HCEC 1CT (cell line): ENCODE results near the gene SETD1B.
A peak's percentile ranks its signal among the peaks of the same experiment; 100 is the strongest.
"Not testable (repeated sequence)": the region's sequence is repeated elsewhere in the genome, so short reads cannot be mapped to it uniquely, and the experiment has no call there.

Source experiments
- DNase-seq: peaks from one replicate; pipeline ENCODE4 v3.0.0-alpha.2; 2017

The SETD1B gene

DNA sequence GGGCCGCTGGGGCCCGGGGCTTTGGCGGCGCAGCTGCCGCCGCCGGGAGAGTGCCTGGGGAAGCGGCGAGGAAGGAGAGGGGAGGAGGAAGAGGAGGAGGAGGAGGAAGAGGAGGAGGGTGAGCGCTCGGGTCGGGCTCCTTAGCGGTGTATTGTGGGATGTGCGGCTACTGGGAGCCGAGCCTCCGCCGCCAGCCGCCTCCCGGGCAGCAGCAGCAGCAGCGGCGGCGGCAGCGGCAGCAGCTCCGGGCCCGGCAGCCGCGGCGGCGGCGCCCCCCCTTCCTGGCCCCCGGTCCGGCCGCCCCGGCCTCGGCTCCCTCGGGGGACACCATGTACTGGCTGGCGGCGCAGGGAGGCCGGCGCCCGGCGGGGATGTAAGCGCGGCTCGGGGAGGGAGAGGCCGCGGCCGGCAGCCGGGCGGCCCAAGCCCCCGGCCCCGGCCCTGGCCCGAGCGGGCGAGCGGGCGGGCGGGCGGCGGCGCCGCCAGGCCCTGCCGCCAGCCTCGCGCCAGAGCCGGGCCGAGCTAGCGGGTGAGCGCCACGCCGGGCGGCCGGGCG, at the start of gene SETD1B:
SETD1B (plus strand) TSS at position 149 of the 556 bp plus-strand sequence. CDS start 729 bp downstream, outside the sequence.
- peak; percentile 78 for DNase-seq

DNA sequence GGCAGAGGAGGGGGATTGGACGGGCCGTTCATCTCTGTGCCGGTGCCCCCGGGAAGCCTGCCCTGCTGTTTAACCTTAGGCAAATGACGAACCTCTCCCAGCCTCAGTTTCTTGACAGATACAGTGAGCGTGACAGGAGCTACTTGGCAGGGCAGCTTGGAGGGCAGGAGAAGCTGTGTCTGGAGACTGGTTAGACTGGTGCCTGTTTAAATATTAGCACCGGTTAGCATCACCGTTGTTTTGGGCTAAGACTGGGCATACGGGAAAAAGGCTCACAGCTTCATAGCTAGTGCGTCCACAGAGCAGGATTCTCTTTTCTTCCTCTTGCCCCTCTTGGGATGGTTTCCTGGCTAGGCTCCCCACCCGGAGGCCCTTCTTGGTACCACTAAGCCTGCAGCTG, 49.0 kb upstream of the SETD1B start:
- no peak for DNase-seq

- DNase-seq, result no peak
Observed at GRCh38 chr12:121755591-121755990, 48.2 kb upstream of the SETD1B start.

DNA sequence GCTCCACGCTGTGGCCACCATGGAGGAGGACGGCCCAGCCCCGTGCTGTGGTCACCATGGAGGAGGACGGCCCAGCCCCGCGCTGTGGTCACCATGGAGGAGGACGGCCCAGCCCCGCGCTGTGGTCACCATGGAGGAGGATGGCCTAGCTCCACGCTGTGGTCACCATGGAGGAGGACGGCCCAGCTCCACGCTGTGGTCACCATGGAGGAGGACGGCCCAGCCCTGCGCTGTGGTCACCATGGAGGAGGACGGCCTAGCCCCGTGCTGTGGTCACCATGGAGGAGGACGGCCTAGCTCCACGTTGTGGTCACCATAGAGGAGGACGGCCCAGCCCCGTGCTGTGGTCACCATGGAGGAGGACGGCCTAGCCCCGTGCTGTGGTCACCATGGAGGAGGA, 45.3 kb upstream of the SETD1B start:
- DNase-seq, result not testable (repeated sequence)

DNA sequence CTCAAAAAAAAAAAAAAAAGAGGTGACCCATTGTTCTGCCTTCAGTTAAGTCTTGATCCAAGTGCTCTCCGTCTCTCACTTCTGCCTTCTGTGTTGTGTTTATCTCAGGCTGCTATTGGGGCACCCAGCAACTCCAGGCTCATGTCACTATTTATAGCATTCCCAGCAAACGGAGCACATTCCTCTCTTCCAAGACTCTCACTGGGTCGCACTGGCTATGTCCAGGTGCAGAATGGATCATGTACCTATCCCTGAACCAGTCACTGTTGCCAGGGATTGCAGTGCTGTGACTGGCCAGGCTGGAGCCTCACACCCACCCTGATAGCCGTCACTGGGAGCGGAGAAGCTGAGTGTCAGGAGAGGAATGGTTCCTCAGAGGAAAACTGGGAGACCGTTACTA, 41.5 kb upstream of the SETD1B start:
- DNase-seq, result no peak

GRCh38 chr12:121764808-121765207, 39.0 kb upstream of the SETD1B start:
- no peak for DNase-seq

DNA sequence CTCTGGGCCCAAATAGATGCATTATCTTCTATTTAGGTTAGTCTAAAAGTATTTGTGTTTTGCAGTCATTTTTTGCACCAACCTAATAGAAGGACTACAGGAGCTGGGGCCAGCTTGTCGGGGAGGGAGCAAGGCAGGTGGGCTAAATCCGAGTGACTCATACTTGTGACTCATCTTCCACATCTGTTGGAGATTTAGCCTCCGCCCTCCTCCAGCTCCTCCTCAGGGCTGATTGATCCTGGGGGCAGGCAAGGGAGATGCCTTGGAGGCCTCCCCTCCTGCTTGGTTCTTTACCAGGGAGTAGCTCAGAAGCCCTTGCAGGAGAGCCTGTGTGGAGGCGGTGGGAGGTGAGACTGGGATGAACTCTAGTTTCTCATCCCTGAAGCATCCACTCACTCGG, 38.2 kb upstream of the SETD1B start:
- peak; percentile 89 for DNase-seq

- no peak for DNase-seq
Observed at GRCh38 chr12:121766290-121767039, 37.3 kb upstream of the SETD1B start.

GRCh38 chr12:121767525-121768016, 36.2 kb upstream of the SETD1B start:
- DNase-seq, result no peak

GRCh38 chr12:121769297-121769830, 34.4 kb upstream of the SETD1B start:
- DNase-seq, result no peak

DNA sequence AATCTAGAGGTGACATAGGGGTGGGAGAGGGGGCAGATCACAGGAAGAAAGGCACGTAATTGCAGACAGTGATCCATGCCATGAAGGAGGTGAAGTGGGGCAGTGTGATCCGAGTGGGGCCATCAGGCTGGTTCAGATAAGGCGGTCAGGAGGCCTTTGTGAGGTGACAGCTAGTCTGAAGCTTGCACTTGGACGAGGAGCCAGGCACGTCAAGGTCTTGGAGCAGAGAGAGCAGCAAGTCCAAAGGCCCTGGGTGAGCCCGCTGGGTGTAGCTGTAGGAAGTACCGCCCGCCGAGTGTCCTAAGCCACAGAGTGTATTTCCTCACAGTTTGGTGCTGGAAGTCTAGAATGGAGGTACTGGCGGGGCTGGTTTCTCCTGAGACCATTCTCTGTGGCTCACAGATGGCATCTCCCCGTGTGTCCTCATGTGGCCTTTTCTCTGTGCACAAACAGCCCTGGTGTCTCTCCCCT, 33.9 kb upstream of the SETD1B start:
- no peak for DNase-seq

- no peak for DNase-seq
Observed at GRCh38 chr12:121770388-121770787, 33.4 kb upstream of the SETD1B start.

DNA sequence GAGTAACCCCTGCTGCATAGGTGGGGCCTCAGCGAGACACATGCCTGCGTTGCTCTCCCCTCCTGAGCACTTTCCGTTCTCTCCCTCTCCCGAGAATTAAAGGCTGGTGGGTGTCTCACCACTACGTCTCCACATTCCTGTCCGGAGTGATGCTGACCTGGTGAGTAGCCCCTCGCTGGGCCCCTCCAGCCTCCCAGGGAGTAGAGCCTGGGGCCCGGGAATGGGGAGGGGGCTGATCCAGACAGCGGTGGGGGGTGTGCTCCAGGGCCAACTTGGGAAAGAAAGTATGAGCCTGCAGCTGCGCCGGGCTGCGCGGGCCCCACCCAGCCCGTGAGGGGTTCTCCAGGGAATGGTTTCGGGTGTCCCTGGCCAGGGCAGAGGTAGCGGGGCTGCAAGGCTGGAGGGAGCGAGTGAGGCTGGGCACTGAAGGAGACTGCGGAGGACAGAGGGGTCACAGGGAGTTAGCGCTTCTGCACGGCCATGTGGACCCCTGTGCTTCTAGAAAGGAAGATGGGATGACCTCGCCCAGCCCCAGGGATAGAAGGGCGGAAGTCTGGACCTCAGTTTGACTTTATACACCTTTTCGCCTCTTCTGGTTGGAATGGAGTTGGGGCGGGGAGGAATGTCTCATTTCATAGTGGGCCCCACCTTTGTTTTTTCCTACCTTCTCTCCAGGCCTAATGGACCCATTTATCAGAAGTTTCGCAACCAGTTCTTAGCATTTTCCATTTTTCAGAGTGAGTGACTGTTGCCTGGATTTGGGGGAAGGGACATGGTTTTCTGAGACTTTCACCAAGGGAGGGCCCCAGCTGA, 32.8 kb upstream of the SETD1B start:
- DNase-seq, result no peak

DNA sequence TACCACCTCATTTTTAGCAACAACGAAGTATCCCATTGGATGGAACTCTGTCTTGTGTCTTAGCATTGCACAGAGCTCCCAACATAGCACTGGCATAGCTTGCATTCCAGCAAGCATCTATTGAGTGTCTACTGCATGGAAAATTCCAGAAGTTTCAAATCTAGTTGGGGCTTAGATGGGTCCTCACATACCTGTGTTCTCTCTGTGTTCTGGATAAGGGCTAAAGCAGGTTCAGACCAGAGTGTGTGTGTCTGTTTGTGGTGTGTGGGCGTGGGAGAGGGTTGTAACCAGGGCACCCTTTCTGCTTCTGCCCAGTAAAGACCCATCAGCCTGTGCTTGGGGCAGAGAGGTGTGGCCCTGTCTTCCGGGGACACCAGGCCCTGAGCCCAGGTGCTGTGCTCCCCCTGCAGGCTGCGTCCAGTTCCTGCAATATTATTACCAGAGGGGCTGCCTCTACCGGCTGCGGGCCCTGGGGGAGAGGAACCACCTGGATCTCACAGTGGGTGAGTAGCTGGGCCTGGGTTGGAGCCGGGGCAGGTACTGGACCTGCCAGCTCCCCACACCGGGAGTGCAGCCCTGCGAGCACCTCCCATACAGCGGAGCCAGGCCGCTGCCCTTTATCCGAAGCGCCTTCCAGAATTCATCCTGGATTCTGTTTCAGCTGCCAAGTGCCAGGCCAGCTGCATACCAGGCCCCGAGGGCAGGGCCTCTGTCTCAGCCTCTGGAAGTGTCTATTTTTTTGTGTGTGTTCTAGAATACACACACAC, 30.6 kb upstream of the SETD1B start:
- DNase-seq, result peak; percentile 55

- DNase-seq, result no peak
Observed at GRCh38 chr12:121774968-121775474, 28.8 kb upstream of the SETD1B start.

DNA sequence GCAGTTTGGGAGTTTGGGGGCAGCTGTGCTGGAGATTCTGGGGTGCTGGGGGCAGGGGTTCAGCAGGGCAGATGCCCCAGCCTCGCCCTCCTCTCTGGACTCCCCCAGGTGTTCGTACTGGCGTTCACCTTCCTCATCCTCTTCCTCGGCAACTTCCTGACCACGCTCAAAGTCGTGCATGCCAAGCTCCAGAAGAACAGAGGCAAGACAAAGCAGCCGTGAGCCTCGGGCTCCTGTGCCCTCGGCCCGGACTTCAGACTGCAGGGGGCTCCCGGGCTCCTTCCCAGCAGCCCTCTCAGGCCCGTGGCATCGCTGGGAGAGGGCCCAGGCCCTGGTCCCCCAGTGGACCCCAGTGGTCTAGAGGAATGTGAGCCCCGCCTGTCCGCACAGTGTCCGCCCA, 28.3 kb upstream of the SETD1B start:
- no peak for DNase-seq

DNA sequence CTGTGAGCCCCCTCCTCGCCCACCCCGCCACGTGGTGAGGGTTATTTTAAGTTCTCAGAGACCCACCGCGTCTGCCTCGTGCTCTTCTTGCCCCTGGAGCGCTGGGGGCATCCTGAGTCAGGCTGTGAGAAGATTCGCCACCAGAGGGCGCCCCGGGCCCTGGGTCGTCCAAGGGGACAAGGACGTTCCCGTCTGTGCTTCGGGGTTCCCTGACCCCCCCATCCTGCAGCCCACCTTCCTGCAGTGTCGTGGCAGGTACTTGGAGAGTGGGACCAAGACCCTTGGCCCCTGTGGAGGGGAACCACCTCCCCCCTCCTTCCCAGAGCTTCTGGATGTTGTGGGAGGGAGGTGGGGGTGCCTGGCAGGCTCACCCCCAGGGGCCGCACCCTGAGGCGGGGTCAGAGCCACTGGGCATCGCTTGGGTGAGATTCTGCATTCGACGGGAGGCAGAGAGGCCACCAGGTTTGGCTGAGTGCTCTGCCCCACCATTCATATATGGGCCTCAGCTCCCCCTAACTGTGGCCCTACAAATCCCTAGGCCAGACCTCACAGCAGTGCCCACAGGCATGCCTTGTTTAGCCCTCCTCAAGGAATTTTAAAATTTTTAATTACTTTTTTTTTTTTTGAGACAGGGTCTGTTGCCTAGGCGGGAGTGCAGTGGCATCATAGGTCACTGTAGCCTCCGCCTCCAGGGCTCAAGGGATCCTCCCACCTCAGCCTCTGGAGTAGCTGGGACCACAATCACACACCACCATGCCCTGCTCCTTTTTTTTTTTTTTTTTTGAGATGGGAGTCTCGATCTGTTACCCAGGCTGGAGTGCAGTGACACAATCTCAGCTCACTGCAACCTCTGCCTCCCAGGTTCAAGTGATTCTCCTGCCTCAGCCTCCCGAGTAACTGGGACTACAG, 27.4 kb upstream of the SETD1B start:
- peak; percentile 46 for DNase-seq

- DNase-seq, result no peak
Observed at GRCh38 chr12:121778567-121779421, 25.0 kb upstream of the SETD1B start.

GRCh38 chr12:121779422-121779895, 24.4 kb upstream of the SETD1B start:
- no peak for DNase-seq

- no peak for DNase-seq
Observed at GRCh38 chr12:121780429-121780828, 23.4 kb upstream of the SETD1B start.
